Astrocyte of the hippocampus (primary cell): ENCODE measurements around the gene KLHDC2.
"Not testable (repeated sequence)": the region's sequence is repeated elsewhere in the genome, so short reads cannot be mapped to it uniquely, and the experiment has no call there.

Source experiments
- DNase-seq: peaks from one replicate; pipeline ENCODE4 v3.0.0; 2011; ENCODE audit warnings: low read depth, low spot score

KLHDC2 gene

GRCh38 chr14:49778421-49778820 is 10.5 kb downstream of the KLHDC2 start:
- no peak for DNase-seq

- not testable (repeated sequence) for DNase-seq
Observed at GRCh38 chr14:49781040-49781439, 13.1 kb downstream of the KLHDC2 start.

- no peak for DNase-seq
Observed at GRCh38 chr14:49783394-49784014, 15.6 kb downstream of the KLHDC2 start.

GRCh38 chr14:49786315-49786714 is 18.4 kb downstream of the KLHDC2 start:
- DNase-seq: no peak

- no peak for DNase-seq
Observed at GRCh38 chr14:49792618-49793017, 24.7 kb downstream of the KLHDC2 start.

GRCh38 chr14:49796025-49796424 is 28.1 kb downstream of the KLHDC2 start:
- DNase-seq: no peak

- DNase-seq: no peak
Observed at GRCh38 chr14:49808780-49809179, 40.8 kb downstream of the KLHDC2 start.

- DNase-seq: not testable (repeated sequence)
Observed at GRCh38 chr14:49816118-49816517, 48.2 kb downstream of the KLHDC2 start.

- no peak for DNase-seq
Observed at GRCh38 chr14:49816844-49817243, 48.9 kb downstream of the KLHDC2 start.

- DNase-seq: no peak
Observed at GRCh38 chr14:49820176-49820575, 52.2 kb downstream of the KLHDC2 start.

- DNase-seq: no peak
Observed at GRCh38 chr14:49828640-49829039, 60.7 kb downstream of the KLHDC2 start.
